CD4-positive, alpha-beta T cell treated with Interleukin-17A for 4 hours (primary cell): ENCODE measurements around the gene RPL3.

Source experiments
- DNase-seq: peaks from one replicate; pipeline ENCODE4 v3.0.0-alpha.2; 2020; ENCODE audit warnings: mixed read lengths

The RPL3 gene

DNA sequence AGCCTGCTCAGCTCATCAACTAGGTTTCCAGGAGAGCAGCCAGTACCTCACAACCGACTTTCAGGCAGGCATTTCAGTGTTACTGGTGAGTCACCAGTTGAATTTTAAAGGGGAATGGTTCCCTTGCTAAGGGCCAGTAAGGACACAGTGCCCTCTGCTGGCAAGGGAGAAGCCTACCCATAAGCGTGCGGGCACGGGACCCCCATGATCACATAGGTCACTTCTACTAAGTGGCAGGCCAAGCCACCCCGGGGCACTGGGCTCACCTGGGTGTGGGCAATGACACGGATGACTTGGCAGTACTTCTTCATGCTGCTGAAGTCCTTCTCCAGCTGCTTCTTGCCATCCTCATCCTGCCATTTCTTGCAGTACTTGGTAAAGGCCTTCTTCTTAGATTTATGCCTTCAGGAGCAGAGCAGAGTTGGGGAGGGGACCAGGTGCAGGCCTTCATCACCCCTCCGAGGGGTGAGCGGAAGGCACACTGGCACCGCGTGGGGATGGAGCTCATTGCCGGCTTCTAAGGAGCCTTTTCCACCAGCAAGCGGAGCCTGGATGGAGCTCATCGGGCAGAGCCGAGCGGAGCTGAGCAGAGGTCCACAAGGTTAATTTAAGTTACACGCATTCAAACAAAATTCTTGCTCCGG lies 2.9 kb downstream of the RPL3 start:
- DNase-seq, result peak; percentile 83

DNA sequence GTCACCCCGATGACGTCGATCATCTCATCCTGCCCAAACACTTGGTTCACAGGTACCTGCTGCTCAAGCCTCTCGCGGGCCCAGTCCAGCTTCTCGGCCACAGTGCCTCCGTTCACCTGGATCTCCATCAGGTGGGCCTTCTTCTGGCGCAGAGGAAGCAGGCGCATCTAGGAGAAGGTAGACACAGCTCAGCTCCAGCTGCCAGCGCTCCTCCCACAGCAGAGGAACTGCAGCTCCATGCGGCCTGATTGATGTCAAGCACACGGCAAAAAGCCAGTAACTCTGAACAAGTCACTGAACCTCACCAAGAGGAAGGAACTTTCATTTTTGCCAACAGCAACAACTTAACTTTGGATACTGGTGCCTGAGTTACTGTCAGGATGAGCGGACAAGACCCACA lies 4.0 kb downstream of the RPL3 start:
- no peak for DNase-seq

DNA sequence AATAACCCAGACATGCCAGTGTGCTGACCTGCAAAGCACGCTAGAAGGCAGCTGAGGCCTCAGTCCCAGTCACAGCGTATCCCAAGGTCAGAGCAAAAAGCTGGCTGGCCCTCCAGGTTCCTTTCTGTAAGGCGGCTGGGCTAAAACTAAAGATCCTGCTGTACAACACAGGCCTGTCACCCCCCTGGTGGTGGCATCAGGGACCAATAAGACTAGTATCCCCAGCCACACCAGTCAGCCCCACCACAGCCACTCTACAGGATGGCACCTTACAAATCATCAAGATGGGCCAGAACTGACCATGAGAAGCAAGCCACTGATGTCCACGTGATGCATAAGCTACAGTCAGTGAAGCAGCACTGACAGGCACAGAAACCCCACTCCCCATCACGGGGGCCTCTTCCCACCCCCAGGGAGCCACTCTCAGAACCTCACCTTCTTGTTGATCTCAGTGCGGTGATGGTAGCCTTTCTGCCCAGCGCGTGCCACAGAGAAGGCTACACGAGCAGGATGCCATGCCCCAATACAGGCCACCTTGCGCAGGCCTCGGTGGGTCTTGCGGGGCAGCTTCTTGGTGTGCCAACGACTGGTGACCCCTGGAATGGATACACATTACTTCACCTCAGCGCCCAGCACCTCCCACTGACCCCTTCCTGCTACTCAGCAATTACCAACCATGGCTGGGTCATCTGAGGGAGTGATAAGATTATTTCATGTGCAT lies 5.0 kb downstream of the RPL3 start:
- no peak for DNase-seq

DNA sequence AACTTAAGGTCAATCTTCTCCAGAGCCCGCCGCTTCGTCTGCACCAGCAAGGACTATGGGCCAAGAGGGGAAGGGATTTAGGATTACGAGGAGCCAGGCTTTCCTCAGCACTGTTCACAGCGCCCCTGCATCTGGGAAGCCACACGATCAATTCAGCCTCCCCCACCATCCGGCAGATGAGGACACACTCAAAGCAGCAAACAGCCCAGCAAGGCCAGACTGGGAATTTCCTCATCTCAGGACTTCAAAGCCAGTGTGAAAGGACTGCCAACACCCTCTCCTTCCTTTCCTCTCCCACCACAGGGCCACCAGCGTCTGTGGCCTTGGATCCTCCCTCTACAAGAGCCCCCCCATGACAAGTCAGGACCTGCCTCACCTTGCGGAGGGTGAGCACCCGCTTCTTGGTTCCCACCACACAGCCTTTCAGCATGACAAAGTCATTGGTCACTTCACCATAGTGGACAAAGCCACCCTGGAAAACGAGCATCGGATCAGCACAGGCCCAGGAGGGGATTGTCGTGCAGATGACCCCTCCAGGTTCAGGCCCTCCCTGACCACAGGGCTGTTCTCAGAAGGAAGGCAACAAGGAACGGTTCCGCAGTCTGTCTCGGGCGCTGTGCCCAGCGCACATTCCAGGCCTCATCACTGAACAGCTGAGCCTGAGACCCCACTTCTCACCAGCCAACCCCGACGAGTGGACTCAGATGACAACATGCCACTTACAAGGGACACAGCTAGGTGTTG lies 6.0 kb downstream of the RPL3 start:
- no peak for DNase-seq

DNA sequence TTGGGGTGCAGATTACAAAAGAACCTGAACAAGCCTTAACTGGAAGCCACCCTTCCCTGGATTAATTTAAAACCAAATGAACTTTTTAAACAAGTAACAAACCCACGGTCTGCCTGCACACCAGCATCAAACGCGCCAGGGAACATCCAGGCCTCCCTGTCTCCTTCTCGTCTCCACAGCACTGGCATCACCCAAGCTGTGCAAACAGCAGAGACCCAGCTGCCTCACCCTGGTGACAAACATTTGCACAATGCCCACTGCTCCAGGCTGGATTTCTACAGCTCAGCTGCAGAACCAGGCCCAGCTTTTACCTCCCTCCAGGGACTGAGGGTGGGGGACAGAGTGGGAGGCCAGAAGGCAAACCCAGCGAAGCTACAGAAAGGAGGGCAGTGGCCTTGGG lies 7.0 kb downstream of the RPL3 start:
- no peak for DNase-seq

DNA sequence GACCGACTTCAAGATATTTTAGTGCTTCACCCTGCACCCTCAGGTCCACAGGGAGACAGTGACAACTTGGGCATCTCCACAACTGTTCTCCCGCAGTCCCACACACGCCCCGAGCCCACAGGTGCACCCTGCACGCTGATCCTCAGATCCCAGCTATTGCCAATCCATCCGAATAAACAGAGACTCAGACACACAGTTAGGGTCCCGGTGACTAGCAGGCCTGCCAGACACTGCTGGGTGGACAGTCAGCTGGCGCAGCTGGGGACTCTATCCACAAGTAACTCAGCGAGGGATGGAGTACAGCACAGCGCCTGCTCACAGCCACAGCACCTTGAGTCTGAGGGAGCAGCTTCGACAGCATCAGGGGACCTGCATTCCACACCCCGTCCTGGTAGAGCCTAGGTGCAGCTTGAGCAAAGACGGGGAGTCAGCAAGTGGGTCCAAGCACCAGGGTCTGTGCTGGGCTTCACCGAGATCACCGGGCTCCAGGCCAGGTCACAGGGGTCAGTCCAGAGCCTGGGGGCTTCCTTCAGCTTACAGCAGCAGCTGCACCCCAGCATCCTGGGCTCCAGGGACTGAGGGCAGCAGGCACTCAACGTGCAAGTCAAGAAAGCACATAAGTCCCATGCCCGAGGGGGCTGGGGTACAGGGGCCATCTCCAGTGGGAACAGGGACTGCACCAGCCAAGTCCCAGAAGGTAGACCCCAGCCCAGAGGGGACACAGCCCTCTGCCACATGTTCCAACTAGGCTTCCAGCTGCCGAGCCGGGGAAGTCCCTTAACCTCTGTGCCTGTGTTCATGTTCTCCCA lies 7.6 kb downstream of the RPL3 start:
- DNase-seq, result no peak

DNA sequence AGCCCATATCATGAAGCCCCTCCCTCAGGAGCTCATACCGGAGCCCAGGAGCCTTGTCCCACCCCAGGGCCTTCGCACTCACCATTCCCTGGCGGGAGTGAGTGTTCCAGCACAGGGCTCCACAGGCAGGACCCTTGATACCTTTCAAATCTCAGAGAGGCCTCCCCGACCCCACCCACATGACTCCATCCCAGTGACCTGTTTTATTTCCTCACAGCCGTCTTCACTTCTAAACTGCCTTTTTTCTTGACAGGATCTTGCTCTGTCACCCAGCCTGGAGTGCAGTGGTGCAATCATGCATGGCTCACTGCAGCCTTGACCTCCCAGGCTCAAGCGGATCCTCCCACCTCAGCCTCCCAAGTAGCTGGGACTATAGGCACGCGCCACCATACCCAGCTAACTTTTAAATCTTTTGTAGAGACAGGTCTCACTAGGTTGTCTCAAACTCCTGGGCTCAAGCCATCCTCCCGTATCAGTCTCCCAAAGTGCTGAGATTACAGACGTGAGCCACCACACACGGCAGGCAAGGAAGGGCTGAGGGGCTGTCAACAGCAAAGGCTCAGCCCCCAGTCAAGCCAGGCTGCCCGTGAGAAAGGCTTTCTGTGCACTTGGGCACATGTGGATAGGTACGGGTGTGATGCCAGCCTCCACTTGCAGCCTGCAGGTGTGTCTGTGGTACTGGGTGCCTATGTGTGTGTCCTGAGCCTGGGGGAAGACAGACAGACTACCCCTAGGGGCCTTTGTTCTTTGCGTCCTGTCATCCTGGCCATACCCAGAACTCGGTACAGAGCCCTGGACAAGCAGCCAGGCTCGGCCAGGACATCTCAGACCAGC lies 9.3 kb downstream of the RPL3 start:
- no peak for DNase-seq

DNA sequence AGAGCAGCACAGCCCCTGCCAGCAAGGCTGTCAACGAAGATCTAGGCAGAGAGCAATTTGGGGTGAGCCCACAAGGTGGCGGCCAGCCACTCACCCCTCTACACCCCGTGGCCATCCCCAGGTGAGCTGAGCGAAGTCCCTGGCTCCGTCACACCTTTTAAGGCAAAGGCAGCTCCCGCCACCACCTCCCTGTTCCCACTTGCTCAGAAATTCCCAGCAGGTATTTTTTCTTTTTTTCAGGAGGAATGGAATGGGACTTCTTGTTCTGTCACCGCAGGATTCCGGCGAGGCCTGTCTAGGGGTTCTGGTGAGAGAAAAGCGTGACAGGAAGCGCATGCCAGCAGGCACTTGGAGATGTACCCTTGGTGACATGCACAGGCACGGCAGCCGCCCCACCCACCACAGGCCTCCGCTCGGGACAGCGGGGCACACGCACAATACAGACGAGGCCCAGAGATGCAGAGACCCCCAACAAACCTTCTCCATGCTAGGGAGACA lies 10.0 kb downstream of the RPL3 start:
- DNase-seq, result no peak

DNA sequence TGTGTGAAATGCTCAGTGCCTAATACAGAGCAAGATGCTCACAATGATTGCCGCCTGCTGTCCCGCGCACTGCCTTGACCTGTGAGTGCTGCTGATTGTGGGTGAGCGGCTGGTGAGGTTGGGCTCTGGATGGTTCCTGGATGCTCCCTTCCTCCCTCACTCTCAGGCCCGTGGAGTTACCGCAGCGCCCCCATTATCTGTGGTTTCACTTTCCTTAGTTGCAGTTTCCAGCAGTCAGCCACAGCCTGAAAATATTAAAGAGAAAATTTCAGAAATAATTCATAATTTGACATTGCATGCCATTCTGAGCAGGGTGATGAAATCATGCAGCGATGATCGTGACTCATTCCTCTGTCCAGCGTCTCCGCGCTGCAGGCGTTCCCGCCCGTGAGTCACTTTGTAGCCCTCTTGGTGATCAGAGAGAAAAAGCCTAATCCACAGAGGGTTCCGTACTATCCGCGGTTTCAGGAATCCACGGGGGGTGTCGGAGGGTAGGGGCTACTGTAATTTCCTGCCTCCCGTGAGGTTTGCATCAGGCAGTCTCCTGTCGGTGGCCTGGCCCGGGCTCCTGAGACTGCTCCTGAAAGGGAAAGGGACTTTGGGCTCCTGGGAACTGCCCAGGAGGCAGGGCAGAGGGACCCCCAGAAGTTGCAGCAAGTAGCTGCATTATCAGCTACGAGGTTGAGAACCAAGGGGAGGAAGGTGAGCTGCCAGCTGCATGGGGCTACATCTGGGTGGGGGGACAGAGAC lies 10.6 kb downstream of the RPL3 start:
- DNase-seq, result no peak

DNA sequence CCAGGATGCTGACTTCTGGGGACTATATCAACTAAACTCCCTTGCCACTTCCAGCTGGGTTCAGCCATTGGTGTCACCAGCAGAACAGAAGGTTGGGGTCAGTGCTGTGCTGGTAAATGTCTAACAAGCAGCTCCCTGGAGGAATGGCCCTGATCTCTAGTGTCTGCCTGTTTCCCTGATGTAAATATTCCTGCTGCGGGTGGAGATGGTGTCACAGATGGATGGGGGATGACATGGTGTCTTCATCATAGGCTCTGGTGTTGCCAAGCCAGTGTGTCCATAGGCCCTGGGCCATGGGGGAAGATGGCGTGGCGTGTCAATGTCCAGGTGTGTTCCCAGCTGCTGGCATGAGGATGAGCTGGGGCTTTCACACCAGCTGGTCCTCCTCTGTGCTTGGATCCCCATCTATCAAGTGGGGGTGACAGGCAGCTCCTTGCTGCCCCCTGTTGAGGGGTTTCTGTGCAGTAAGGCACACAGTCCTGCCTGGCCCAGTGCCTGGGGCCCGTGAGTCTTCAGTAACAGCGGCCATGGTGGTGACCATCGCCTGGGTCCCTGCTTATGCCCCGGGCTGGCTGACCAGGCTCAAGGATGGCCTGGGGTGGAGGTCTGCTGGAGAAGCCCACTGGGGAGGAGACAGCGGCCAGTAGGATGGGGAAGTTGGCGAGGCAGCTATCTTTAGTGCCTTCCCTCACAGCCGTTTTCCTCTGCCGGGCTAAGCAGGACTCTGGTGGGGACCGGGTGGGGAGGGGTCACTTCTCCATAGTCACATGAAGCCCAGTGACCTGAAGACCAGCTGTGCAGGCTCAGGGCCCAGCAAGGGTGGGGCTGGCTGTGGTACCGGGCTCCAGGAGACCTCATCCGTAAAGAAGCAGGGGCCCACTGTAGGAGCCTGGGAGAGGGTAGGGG lies 12.7 kb downstream of the RPL3 start:
- DNase-seq, result peak; percentile 77

DNA sequence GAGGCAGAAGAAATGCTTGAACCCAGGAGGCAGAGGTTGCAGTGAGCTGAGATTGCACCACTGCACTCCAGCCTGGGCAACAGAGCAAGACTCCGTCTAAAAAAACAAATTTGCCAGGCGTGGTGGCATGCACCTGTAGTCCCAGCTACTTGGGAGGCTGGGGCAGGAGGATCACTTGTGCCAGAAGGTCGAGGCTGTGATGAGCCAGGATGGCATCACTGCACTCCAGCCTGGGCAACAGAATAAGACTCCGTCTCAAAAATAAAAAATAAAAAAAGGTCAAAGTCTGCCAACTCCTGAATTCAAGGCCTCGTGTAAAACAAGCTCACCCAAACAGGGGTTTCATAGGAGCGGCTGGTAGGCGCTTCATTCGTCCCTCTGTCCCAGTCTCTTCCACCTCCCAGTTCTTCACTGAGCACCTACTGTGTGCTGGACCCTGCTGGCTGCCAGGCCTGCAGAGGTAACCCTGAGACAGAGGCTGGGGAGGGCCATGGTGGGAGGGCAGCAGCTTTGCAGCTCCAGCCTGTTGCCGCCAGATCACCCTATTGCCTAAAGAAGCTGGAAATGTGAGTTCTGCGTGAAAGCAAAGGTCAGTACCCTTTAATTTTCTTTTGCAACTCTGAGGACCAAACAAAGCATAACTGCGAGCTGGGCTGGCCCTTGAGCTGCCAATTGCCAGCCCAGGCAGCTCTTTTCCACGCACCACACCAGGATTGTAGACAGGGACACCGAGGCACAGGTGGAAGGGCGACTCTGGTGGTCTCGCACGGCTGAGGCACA lies 15.3 kb downstream of the RPL3 start:
- no peak for DNase-seq

DNA sequence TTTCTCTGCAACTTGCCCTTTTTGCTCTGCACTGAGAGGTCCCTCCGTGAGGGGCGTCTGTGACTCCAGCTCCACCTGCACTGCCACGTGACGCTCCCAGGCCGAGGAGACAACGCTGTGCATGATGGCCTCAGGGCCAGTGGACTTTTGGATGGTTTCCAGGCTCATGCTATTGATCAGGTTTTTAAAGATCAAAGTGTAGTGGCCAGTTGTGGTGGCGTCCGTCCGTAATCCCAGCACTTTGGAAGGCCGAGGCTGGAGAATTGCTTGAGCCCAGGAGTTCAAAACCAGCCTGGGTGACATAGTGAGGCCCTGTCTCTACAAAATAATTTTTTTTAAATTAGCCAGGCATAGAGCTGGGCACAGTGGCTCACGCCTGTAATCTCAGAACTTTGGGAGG lies 16.1 kb downstream of the RPL3 start:
- DNase-seq, result no peak

DNA sequence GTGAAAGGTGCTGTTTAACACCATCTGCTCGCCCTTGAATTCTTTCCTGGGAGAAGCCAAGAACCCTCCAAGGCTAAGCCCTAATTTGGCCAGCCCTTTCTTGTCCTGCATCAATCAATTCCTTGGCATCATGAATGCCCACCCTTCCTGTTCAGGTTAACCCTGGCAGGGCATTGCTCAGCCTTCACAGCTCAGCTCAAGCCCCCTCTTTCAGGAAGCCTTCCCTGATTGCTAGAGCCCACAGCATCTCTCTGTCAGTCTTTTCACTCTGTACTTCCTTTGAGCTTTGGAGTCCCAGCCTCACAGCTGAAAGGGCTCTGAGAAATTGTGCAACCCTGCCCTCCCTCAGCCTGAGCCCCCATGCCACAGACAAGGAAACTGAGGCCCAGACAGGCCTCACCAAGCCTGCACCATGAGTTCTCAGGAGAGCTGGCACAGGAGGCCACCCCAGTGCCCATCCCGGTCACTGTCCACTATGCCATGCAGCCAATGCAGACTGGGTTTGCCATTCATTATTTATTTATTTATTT lies 16.9 kb downstream of the RPL3 start:
- DNase-seq, result no peak

DNA sequence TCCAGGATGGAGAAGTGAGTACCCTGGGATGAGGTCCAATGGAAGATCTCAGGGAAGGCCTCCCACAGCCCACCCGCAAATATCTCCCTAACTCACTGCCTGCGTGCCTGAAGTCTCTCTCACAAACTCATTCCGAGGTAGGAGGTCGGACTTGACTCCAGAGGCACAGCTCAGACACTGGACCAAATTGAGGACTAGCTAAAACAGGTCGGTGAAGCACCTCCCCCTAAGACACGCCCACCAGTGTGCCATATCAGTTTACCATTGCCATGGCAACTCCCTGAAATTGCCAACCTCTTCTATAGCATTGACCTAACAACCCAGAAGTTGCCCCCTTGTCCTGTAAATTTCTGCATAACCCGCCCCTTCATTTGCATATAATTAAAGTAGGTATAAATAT lies 17.5 kb downstream of the RPL3 start:
- no peak for DNase-seq

DNA sequence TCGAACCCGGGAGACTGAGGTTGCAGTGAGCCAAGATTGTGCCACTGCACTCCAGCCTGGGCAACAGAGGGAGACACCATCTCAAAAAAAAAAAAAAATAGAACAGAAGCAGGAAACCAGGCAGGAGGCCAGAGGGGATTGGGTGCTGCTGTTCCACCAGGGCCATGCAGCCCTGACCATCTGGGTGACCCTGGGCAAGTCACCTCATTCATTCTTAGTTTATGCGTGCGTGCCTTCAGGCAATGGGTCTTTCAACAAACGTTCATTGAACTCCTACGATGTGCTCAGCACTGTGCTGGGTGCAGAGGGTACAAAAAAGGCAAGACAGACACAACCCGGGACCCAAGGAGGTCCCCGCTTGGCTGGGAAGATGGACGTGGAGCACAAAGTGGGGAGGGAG lies 18.3 kb downstream of the RPL3 start:
- DNase-seq, result no peak

DNA sequence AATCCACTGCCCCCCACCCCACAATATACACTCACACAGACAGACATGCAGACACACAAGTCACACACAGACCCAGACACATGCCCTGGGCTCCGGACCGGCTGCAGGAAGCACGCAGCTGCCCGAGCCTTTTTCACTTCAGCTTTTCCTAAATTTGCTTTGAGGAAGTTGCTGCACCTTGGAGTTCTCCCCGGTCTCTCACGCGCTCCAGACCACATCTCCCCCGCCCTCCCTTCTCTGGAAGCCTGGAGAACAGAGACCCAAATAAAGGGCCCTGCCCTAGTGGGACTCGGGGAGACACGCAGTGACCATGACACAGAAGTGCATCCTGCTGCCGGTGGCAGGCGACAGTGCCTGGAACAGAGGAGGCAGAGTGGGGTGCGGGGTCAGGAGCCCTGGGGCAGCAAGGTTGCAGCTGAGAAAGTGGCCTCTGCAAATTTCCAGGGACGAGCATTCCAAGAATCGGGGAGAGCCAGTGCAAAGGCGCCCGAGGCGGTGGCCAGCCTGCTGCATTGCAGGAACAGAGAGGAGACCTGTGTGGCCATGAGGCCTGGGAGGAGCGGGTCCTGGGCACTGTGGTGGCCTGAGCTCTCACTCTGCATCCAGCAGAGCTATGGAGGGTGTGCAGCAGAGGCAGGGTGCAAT lies 19.1 kb downstream of the RPL3 start:
- DNase-seq, result no peak

DNA sequence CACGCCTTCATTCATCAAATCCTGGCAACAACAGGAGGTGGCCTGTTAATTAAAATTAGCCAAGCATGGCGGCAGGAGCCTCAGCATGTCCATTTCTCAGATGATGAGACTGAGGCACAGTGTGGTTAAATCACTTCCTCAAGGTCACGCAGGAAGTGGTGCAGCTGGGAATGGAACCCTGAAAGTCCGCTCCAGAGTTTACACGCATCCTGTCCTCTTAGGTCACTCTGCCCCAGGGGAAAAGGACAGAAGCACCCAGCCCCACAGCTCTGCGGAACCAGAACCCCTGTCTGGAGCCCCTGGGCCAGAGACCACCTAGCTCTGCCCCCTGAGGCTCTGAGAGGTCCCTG lies 19.6 kb downstream of the RPL3 start:
- no peak for DNase-seq

DNA sequence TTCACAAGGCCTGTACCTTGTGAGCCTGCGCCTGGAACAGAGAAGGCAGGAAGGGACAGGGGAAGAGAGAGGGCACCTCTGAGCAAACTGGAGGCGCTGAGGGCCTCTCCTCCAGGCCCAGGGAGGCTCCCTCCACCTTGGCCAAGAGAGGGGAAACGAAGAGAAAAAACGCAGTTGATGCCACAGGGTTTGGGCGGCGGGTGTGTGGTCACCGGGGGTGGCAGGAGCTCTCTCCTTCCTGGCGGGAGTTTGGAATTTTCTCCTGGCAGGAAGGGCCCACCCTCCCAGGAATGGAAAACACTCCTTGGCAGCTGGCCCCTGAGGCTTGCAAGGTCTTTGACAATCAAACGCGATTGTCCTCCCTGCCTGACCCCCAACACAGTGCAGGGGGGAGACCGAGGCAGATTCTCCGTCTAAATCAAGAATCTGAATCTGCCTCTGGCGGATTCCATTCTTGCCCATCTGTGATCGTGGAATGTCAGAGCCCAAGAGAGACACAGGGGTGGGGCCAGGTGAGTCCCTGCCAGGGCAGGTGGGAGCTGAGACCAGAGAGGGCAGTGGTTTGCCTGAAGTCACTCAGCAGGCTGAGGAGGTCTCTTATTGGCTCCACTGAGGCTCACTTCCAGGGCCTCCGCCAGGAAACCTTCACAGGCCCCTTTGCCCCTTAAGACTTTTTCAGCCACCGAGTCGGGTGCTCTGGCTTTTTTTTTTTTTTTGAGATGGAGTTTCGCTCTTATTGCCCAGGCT lies 21.0 kb downstream of the RPL3 start:
- no peak for DNase-seq
